GM12878 (cell line): Measurements from ENCODE around the gene MRTFA. TPM values are rescaled to one million over a fixed set of nuclear protein-coding genes. Genes with fewer than 3 reads are reported as not detected.

Source experiments
- CBX3 ChIP-seq: fragments of 200-600 bp; sonication (generic); IDR thresholded peaks from 2 replicates; pipeline ENCODE4 v1.6.1; 2016; ENCODE audit warnings: low read depth, borderline replicate concordance
- CHD4 ChIP-seq: fragments of 200-600 bp; sonication (generic); IDR thresholded peaks from 2 replicates; pipeline ENCODE4 v1.6.1; 2016; ENCODE audit warnings: mild to moderate bottlenecking
- CREB1 ChIP-seq: IDR thresholded peaks from 2 replicates; pipeline ENCODE4 v1.6.1; 2012; ENCODE audit warnings: low read depth, mild to moderate bottlenecking, inconsistent platforms
- E2F4 ChIP-seq: IDR thresholded peaks from 2 replicates; pipeline ENCODE4 v1.6.1; 2012; ENCODE audit warnings: low read depth, low read length, improper control_type of control experiment
- EP300 ChIP-seq, 2 experiments: fragments of 150-350 bp in 1 of 2; IDR thresholded peaks; 2 replicates each; pipeline ENCODE4 v1.6.1; 2011 to 2012; ENCODE audit warnings: low read depth in 2 of 2, low read length in 2 of 2, borderline replicate concordance in 1 of 2, improper control_type of control experiment in 1 of 2, inconsistent platforms in 1 of 2; ENCODE audit not compliant: control insufficient read depth in 1 of 2
- EZH2 ChIP-seq: IDR thresholded peaks from 2 replicates; pipeline ENCODE4 v1.6.1; 2012; ENCODE audit warnings: low read depth, mild to moderate bottlenecking, control low read depth, inconsistent platforms, low read length, borderline replicate concordance; ENCODE audit not compliant: control insufficient read depth
- MTA2 ChIP-seq: fragments of 450-650 bp; IDR thresholded peaks from 2 replicates; pipeline ENCODE4 v1.6.1; 2016; ENCODE audit warnings: low read depth, mild to moderate bottlenecking, moderate library complexity
- NR2F1 ChIP-seq: fragments of 450-650 bp; conservative IDR thresholded peaks from 2 replicates; pipeline ENCODE4 v1.6.1; 2017; ENCODE audit warnings: mild to moderate bottlenecking
- POLR2AphosphoS5 ChIP-seq: IDR thresholded peaks from 2 replicates; pipeline ENCODE4 v1.6.1; 2011; ENCODE audit warnings: mild to moderate bottlenecking, low read length, inconsistent platforms
- STAT3 ChIP-seq: IDR thresholded peaks from 2 replicates; pipeline ENCODE4 v1.6.1; 2011; ENCODE audit warnings: low read depth, low read length, improper control_type of control experiment
- ZSCAN29 ChIP-seq: fragments of 450-650 bp; IDR thresholded peaks from 2 replicates; pipeline ENCODE4 v1.6.1; 2017; ENCODE audit warnings: mild to moderate bottlenecking, moderate library complexity
- polyA plus RNA-seq, 11 experiments: library from polyadenylated mRNA; depleted of rRNA in 4 of 11; unstranded in 6 of 11; stranded (reverse) in 5 of 11; fragments of >200 nt; fragmentation: Nextera tagmentation in 4 of 11; fragmentation: Illumina TruSeq in 1 of 11; extraction: Ambion mirVana in 4 of 11; extraction: Trizol in 1 of 11; gene quantifications; 1 replicate in 1 of 11; 2 replicates in 10 of 11; pipeline versions ENCODE4 v1.2.1 to v1.2.3, GENCODE V29; 2011 to 2016; ENCODE audit warnings: inconsistent platforms in 2 of 11, missing spikeins in 2 of 11, low read depth in 1 of 11
- total RNA-seq, 4 experiments: library from RNA; depleted of rRNA in 3 of 4; stranded (reverse); fragments of >200 nt in 3 of 4; fragmentation: Illumina TruSeq in 1 of 4; extraction: Trizol in 1 of 4; gene quantifications; 2 replicates each; pipeline versions ENCODE4 v1.2.1 to v1.2.3, GENCODE V29; 2013 to 2021
- TF ChIP-seq, protein P1 (sequence below): IDR thresholded peaks from 2 replicates; pipeline ENCODE4 v1.6.1; 2012; ENCODE audit warnings: mild to moderate bottlenecking, low read depth, low read length
- TF ChIP-seq, protein P2 (sequence below): IDR thresholded peaks from 2 replicates; pipeline ENCODE4 v1.6.1; 2011; ENCODE audit warnings: borderline replicate concordance, low read depth, mild to moderate bottlenecking, moderate library complexity, low read length; ENCODE audit not compliant: insufficient read depth, poor library complexity, severe bottlenecking

The MRTFA gene
- total and polyA plus RNA-seq, 10 of the 15 experiments (the other 5 are each of a cell fraction or from before 2014, with no cell fraction given): 2.0 to 63.9 (median 17.9) TPM

- TF ChIP-seq, protein P1, sequence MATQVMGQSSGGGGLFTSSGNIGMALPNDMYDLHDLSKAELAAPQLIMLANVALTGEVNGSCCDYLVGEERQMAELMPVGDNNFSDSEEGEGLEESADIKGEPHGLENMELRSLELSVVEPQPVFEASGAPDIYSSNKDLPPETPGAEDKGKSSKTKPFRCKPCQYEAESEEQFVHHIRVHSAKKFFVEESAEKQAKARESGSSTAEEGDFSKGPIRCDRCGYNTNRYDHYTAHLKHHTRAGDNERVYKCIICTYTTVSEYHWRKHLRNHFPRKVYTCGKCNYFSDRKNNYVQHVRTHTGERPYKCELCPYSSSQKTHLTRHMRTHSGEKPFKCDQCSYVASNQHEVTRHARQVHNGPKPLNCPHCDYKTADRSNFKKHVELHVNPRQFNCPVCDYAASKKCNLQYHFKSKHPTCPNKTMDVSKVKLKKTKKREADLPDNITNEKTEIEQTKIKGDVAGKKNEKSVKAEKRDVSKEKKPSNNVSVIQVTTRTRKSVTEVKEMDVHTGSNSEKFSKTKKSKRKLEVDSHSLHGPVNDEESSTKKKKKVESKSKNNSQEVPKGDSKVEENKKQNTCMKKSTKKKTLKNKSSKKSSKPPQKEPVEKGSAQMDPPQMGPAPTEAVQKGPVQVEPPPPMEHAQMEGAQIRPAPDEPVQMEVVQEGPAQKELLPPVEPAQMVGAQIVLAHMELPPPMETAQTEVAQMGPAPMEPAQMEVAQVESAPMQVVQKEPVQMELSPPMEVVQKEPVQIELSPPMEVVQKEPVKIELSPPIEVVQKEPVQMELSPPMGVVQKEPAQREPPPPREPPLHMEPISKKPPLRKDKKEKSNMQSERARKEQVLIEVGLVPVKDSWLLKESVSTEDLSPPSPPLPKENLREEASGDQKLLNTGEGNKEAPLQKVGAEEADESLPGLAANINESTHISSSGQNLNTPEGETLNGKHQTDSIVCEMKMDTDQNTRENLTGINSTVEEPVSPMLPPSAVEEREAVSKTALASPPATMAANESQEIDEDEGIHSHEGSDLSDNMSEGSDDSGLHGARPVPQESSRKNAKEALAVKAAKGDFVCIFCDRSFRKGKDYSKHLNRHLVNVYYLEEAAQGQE: no peak
- TF ChIP-seq NR2F1 (no peak), E2F4 (no peak), CBX3 (no peak), EP300 (IDR thresholded peaks at IDR 0.05; ENCODE audit: borderline replicate concordance in 1 of 2, control insufficient read depth in 1 of 2, low read depth in 2 of 2, low read length in 2 of 2) (no peak), MTA2 (no peak), POLR2AphosphoS5 (no peak), STAT3 (no peak), EZH2 (no peak), CHD4 (no peak), ZSCAN29 (no peak), CREB1 (no peak)
- TF ChIP-seq, protein P2, sequence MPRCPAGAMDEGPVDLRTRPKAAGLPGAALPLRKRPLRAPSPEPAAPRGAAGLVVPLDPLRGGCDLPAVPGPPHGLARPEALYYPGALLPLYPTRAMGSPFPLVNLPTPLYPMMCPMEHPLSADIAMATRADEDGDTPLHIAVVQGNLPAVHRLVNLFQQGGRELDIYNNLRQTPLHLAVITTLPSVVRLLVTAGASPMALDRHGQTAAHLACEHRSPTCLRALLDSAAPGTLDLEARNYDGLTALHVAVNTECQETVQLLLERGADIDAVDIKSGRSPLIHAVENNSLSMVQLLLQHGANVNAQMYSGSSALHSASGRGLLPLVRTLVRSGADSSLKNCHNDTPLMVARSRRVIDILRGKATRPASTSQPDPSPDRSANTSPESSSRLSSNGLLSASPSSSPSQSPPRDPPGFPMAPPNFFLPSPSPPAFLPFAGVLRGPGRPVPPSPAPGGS: no peak
Measured at GRCh38 chr22:40685406-40685805, 48.9 kb upstream of the MRTFA start (continued).
